EL (cell line): ENCODE data around the gene ZNF146.
A peak's percentile ranks its signal among the peaks of the same experiment; 100 is the strongest.
"Not testable (repeated sequence)": the region's sequence is repeated elsewhere in the genome, so short reads cannot be mapped to it uniquely, and the experiment has no call there.

Source experiments
- DNase-seq: peaks from one replicate; pipeline ENCODE4 v3.0.0-alpha.2; 2016

Gene ZNF146

GRCh38 chr19:36236304-36236945 lies 21.5 kb downstream of the ZNF146 start:
- DNase-seq = no peak

GRCh38 chr19:36236946-36237310 lies 22.0 kb downstream of the ZNF146 start:
- no peak for DNase-seq

- no peak for DNase-seq
Measured at GRCh38 chr19:36244066-36244465, 29.2 kb downstream of the ZNF146 start.

- no peak for DNase-seq
Measured at GRCh38 chr19:36245210-36246005, 30.5 kb downstream of the ZNF146 start.

GRCh38 chr19:36246006-36246481 lies 31.1 kb downstream of the ZNF146 start:
- DNase-seq = no peak

GRCh38 chr19:36252047-36252446 lies 37.1 kb downstream of the ZNF146 start:
- no peak for DNase-seq

- no peak for DNase-seq
Measured at GRCh38 chr19:36254848-36255247, 39.9 kb downstream of the ZNF146 start.

- DNase-seq = no peak
Measured at GRCh38 chr19:36255316-36255715, 40.4 kb downstream of the ZNF146 start.

- no peak for DNase-seq
Measured at GRCh38 chr19:36256064-36256463, 41.2 kb downstream of the ZNF146 start.

- no peak for DNase-seq
Measured at GRCh38 chr19:36256853-36257519, 42.1 kb downstream of the ZNF146 start.

GRCh38 chr19:36257520-36257876 lies 42.6 kb downstream of the ZNF146 start:
- DNase-seq = no peak

GRCh38 chr19:36258028-36258875 lies 43.3 kb downstream of the ZNF146 start:
- no peak for DNase-seq

GRCh38 chr19:36259211-36259610 lies 44.3 kb downstream of the ZNF146 start:
- no peak for DNase-seq

- no peak for DNase-seq
Measured at GRCh38 chr19:36265064-36265463, 50.2 kb downstream of the ZNF146 start.

GRCh38 chr19:36265856-36266374 lies 51.0 kb downstream of the ZNF146 start:
- no peak for DNase-seq

- DNase-seq = peak; percentile 48
Measured at GRCh38 chr19:36266375-36266961, 51.6 kb downstream of the ZNF146 start.

- no peak for DNase-seq
Measured at GRCh38 chr19:36267061-36267845, 52.3 kb downstream of the ZNF146 start.

- not testable (repeated sequence) for DNase-seq
Measured at GRCh38 chr19:36268081-36268480, 53.2 kb downstream of the ZNF146 start.

GRCh38 chr19:36268591-36268990 lies 53.7 kb downstream of the ZNF146 start:
- DNase-seq = not testable (repeated sequence)

- DNase-seq = not testable (repeated sequence)
Measured at GRCh38 chr19:36269295-36269694, 54.4 kb downstream of the ZNF146 start.
